Gastroesophageal sphincter (tissue), 3 donors: ENCODE data around the gene VWC2L.

Experiments used
- EP300 ChIP-seq: sonication (generic); formaldehyde crosslinking; IDR thresholded peaks from one replicate; pipeline ENCODE4 v1.6.1; 2017; ENCODE audit warnings: antibody characterized with exemption, mild to moderate bottlenecking
- POLR2A ChIP-seq, 2 donors: fragments of 450-650 bp; IDR thresholded peaks; one replicate each; pipeline ENCODE4 v1.6.1; 2017; ENCODE audit warnings: antibody characterized with exemption in 2 of 2, mild to moderate bottlenecking in 2 of 2, moderate library complexity in 1 of 2
- POLR2AphosphoS5 ChIP-seq: sonication (generic); formaldehyde crosslinking; IDR thresholded peaks from one replicate; pipeline ENCODE4 v1.6.1; 2017; ENCODE audit warnings: antibody characterized with exemption
- TF ChIP-seq, protein P1 (sequence below), 4 experiments: fragments of 200-600 bp in 2 of 4; fragments of 450-650 bp in 2 of 4; sonication (generic) in 1 of 4; IDR thresholded peaks; one replicate each; pipeline ENCODE4 v1.5.1; 2017 to 2019; ENCODE audit warnings: antibody characterized with exemption in 4 of 4, mild to moderate bottlenecking in 2 of 4, moderate library complexity in 2 of 4

DNA sequence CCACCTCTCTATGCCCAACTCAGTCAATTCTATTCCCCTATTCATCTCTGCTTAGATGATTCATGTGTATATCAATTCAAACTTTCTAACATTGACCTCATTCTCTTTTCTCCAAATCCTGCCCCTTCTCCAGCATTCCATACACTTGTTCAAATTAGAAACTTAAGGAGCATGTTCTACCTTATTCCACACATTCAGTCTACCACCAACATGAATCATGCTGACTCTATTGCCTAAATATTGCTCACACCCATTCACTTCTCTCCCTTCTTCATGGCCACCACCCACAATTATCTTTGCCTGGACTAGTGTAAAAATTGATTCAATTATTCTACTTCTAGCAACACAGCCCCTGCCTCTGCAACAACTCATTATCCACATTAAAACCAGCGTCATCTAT, 147.5 kb downstream of the VWC2L start:
- TF ChIP-seq POLR2AphosphoS5 (no peak), EP300 (no peak), POLR2A (IDR thresholded peaks at IDR 0.05) (no peak)
- TF ChIP-seq, protein P1, sequence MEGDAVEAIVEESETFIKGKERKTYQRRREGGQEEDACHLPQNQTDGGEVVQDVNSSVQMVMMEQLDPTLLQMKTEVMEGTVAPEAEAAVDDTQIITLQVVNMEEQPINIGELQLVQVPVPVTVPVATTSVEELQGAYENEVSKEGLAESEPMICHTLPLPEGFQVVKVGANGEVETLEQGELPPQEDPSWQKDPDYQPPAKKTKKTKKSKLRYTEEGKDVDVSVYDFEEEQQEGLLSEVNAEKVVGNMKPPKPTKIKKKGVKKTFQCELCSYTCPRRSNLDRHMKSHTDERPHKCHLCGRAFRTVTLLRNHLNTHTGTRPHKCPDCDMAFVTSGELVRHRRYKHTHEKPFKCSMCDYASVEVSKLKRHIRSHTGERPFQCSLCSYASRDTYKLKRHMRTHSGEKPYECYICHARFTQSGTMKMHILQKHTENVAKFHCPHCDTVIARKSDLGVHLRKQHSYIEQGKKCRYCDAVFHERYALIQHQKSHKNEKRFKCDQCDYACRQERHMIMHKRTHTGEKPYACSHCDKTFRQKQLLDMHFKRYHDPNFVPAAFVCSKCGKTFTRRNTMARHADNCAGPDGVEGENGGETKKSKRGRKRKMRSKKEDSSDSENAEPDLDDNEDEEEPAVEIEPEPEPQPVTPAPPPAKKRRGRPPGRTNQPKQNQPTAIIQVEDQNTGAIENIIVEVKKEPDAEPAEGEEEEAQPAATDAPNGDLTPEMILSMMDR (IDR thresholded peaks at IDR 0.05), result no peak
